DND-41 (cell line): ENCODE data around the gene ZNF420.
A peak's percentile ranks its signal among the peaks of the same experiment; 100 is the strongest.

Source experiments
- ATAC-seq: fragments of 200-7000 bp; cut with Tn5 transposase; 3 replicates; pipeline ENCODE4 v1.9.1; 2021; ENCODE audit warnings: low read depth; ENCODE audit not compliant: insufficient read depth
- DNase-seq: peaks from one replicate; pipeline ENCODE4 v3.0.0-alpha.2; 2020
- H2AFZ ChIP-seq: 2 replicates; pipeline ENCODE4 v1.6.0; 2012; ENCODE audit warnings: low read depth, low read length
- H3K27ac ChIP-seq: 2 replicates; pipeline ENCODE4 v1.5.1; 2012; ENCODE audit warnings: low read length, inconsistent platforms
- H3K27me3 ChIP-seq: fragments of 200-600 bp; sonication (generic); 2 replicates; pipeline ENCODE4 v1.6.0; 2012; ENCODE audit warnings: low read length, mild to moderate bottlenecking, inconsistent platforms; ENCODE audit not compliant: insufficient read depth, poor library complexity
- H3K36me3 ChIP-seq: 2 replicates; pipeline ENCODE4 v1.5.1; 2012; ENCODE audit warnings: low read length, inconsistent platforms; ENCODE audit not compliant: insufficient read depth
- H3K4me1 ChIP-seq: 2 replicates; pipeline ENCODE4 v1.5.1; 2012; ENCODE audit warnings: mild to moderate bottlenecking, low read length; ENCODE audit not compliant: insufficient read depth
- H3K4me2 ChIP-seq: 2 replicates; pipeline ENCODE4 v1.6.0; 2012; ENCODE audit warnings: mild to moderate bottlenecking, moderate library complexity, low read length, inconsistent platforms; ENCODE audit not compliant: insufficient read depth
- H3K4me3 ChIP-seq, 2 experiments: fragments of 200-600 bp in 1 of 2; shearing (Covaris generic) in 1 of 2; 2 replicates each; pipeline ENCODE4 v1.5.1; 2012 to 2016; ENCODE audit warnings: inconsistent platforms in 2 of 2, low read length in 2 of 2, mild to moderate bottlenecking in 2 of 2, low read depth in 1 of 2, moderate library complexity in 1 of 2
- H3K79me2 ChIP-seq: 2 replicates; pipeline ENCODE4 v1.6.0; 2012; ENCODE audit warnings: low read length, inconsistent platforms; ENCODE audit not compliant: insufficient read depth
- H3K9ac ChIP-seq: 2 replicates; pipeline ENCODE4 v1.6.0; 2012; ENCODE audit warnings: low read depth, mild to moderate bottlenecking, inconsistent platforms, low read length, moderate library complexity
- H3K9me3 ChIP-seq: 2 replicates; pipeline ENCODE4 v1.5.1; 2012; ENCODE audit warnings: low read length, moderate library complexity, mild to moderate bottlenecking, inconsistent platforms; ENCODE audit not compliant: insufficient read depth, severe bottlenecking
- H4K20me1 ChIP-seq: 2 replicates; pipeline ENCODE4 v1.6.0; 2012; ENCODE audit warnings: low read length; ENCODE audit not compliant: insufficient read depth
- EZH2 ChIP-seq: IDR thresholded peaks from 3 replicates; pipeline ENCODE4 v1.6.1; 2012; ENCODE audit warnings: borderline replicate concordance, low read depth, mild to moderate bottlenecking, moderate library complexity, low read length, inconsistent platforms; ENCODE audit not compliant: severe bottlenecking
- TF ChIP-seq, protein P1 (sequence below): IDR thresholded peaks from 2 replicates; pipeline ENCODE4 v1.5.1; 2012; ENCODE audit warnings: borderline replicate concordance, low read length, moderate library complexity, mild to moderate bottlenecking; ENCODE audit not compliant: poor library complexity, severe bottlenecking; ENCODE audit errors: extremely low read depth

The ZNF420 gene

DNA sequence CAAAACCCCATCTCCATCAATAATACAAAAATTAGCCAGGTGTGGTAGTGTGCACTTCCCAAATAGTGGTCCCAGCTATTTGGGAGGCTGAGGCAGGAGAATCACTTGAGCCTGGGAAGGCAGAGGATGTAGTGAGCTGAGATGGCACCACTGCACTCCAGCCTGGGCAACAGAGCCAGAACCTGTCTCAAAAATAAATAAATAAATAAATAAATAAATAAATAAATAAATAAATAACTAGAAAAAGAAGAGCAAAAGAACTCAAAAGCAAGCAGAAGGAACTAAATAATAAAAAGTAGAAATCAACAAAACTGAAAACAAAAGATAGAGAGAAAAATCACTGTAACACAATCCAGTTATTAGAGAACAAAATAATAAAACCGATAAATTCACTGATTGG, 81.9 kb downstream of the ZNF420 start:
- DNase-seq (no peak), ATAC-seq (no peak)
- H3K36me3 ChIP-seq, result peaks cover 68% of the 10 kb centered on the region
- no peak overlapping the region for H3K4me3 ChIP-seq
- no peak overlapping the region for H3K4me2 ChIP-seq
- H3K27ac ChIP-seq, result no peak overlapping the region
- H4K20me1 ChIP-seq, result no peaks in the 10 kb centered on the region
- no peak overlapping the region for H3K9ac ChIP-seq
- TF ChIP-seq, protein P1, sequence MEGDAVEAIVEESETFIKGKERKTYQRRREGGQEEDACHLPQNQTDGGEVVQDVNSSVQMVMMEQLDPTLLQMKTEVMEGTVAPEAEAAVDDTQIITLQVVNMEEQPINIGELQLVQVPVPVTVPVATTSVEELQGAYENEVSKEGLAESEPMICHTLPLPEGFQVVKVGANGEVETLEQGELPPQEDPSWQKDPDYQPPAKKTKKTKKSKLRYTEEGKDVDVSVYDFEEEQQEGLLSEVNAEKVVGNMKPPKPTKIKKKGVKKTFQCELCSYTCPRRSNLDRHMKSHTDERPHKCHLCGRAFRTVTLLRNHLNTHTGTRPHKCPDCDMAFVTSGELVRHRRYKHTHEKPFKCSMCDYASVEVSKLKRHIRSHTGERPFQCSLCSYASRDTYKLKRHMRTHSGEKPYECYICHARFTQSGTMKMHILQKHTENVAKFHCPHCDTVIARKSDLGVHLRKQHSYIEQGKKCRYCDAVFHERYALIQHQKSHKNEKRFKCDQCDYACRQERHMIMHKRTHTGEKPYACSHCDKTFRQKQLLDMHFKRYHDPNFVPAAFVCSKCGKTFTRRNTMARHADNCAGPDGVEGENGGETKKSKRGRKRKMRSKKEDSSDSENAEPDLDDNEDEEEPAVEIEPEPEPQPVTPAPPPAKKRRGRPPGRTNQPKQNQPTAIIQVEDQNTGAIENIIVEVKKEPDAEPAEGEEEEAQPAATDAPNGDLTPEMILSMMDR, result no peak
- TF ChIP-seq EZH2, result no peak
- H3K27me3 ChIP-seq, result no peaks in the 10 kb centered on the region
- peaks cover 37% of the 10 kb centered on the region for H3K9me3 ChIP-seq
- H3K4me1 ChIP-seq, result no peaks in the 10 kb centered on the region
- peaks cover 2% of the 10 kb centered on the region; the same call in 1 of the 2 replicates for H3K79me2 ChIP-seq
- no peak overlapping the region for H2AFZ ChIP-seq

DNA sequence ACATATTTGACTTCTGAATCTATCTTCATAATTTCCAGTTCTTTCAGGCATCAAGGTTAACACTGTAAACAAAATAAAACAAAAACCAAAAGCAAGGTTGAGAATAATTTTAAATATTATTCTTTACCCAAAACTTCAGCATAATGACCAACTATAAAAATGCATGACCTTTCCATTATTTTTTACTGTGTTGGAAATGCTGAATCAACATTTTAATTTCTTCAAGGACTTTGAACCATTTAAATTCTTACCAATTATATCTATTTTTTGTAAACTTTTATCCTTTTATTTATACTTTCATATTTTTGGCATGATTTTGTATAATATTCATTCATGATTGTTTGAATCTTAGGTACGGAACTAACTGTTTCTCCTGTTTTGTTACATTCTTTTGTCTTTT, 87.4 kb downstream of the ZNF420 start:
- H3K36me3 ChIP-seq, result peaks cover 81% of the 10 kb centered on the region
- H3K9me3 ChIP-seq, result peaks cover 9% of the 10 kb centered on the region
- H3K4me1 ChIP-seq, result no peaks in the 10 kb centered on the region
- H2AFZ ChIP-seq, result no peak overlapping the region
- no peak for ATAC-seq
- no peak for DNase-seq
- H3K79me2 ChIP-seq, result peaks cover 5% of the 10 kb centered on the region; the same call in 1 of the 2 replicates
- TF ChIP-seq, protein P1, result no peak
- TF ChIP-seq EZH2, result no peak
- H3K27me3 ChIP-seq, result no peaks in the 10 kb centered on the region
- H3K9ac ChIP-seq, result no peak overlapping the region
- H3K4me2 ChIP-seq, result no peak overlapping the region
- H3K4me3 ChIP-seq, result no peak overlapping the region
- H3K27ac ChIP-seq, result no peak overlapping the region
- H4K20me1 ChIP-seq, result no peaks in the 10 kb centered on the region

DNA sequence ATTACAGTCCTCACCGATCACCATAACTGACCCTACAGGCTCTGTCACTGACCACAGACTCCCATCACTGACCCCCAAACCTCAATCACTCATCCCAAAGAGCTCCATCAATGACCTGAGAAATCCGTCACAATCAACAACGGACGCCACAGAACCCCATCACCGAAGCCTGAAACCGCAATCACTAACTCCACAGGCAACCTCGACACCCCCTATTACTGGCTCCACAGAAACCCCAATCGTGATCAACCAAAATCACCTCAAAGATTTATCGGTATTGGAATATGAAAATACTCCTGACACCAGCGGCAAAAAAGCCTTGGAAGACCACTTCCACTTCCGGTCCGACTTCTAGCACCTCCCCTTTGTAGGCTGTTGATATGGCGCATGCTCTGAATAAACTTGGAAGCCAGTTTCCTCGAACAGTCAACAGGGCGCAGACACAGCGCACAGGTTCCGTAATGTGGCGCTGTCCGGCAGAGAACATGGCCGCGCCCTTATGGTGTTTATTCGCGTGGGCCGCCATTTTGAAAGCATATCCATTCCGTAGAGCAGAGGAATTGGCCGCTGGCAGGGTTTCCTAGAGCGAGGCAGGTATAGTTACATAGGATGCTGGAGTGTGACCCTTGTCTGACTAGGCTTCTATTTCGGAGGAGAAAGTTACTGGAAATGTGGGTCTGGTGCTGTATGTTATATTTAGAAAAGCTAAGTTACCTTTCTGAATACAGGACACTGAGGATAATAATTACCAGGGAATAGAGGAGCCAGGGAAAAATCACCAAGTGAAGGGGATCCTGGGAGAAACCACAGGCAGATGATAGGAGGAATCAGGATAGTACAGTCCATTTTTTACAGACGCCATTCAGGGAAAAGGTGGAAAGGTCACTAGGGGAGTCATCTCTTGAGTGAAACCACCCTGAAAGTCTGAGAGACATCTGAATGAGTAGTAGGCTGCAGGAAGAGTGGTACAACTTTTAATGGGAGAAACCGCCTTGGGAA, 94.4 kb downstream of the ZNF420 start, which contains the start of gene ZNF585A:
Gene ZNF585A, minus strand, starts transcription at position 328 of the 999 bp plus-strand sequence. CDS start 2,785 bp downstream, outside the sequence.
- H3K4me1 ChIP-seq, result peaks cover 20% of the 10 kb centered on the region
- H3K27me3 ChIP-seq, result no peaks in the 10 kb centered on the region
- H3K4me3 ChIP-seq, result peak within 1 kb of the TSS; percentile 56 to 88
- peak; percentile 96 for DNase-seq
- peaks cover 28% of the 10 kb centered on the region for H3K36me3 ChIP-seq
- no peaks in the 10 kb centered on the region for H4K20me1 ChIP-seq
- H3K9ac ChIP-seq, result peak within 1 kb of the TSS; percentile 76
- peaks cover 23% of the 10 kb centered on the region for H3K79me2 ChIP-seq
- peak within 1 kb of the TSS; percentile 77 for H3K4me2 ChIP-seq
- peak within 1 kb of the TSS; percentile 99 for H2AFZ ChIP-seq
- H3K27ac ChIP-seq, result peak within 1 kb of the TSS; percentile 89
- TF ChIP-seq, protein P1, result peak; percentile 47
- no peak for TF ChIP-seq EZH2
- peaks cover 4% of the 10 kb centered on the region for H3K9me3 ChIP-seq
- ATAC-seq, result peak; percentile 99
